Adrenal gland (tissue), 12 donors: ENCODE data around the gene MAT2A. TPM values are rescaled to one million over a fixed set of nuclear protein-coding genes. Genes with fewer than 3 reads are reported as not detected.

ENCODE experiments used
- DNase-seq, 7 donors: peaks; one replicate each; pipeline ENCODE4 v3.0.0-alpha.2; 2019 to 2020
- H3K27ac ChIP-seq, 5 donors: fragments of 200-600 bp; sonication (generic) in 4 of 5; 1 replicate in 3 of 5; 2 replicates in 2 of 5; pipeline versions ENCODE4 v1.5.1 to v1.8.0; 2016 to 2020; ENCODE audit warnings: mild to moderate bottlenecking in 1 of 5
- H3K27me3 ChIP-seq: fragments of 200-600 bp; 2 replicates; pipeline ENCODE4 v1.8.0; 2021
- H3K36me3 ChIP-seq, 2 donors: fragments of 200-600 bp; replicated peaks in 1 of 2; 1 replicate in 1 of 2; 2 replicates in 1 of 2; pipeline versions ENCODE4 v1.5.1 to v1.8.0; 2018 to 2022
- H3K4me1 ChIP-seq, 2 donors: fragments of 200-600 bp; replicated peaks in 1 of 2; 1 replicate in 1 of 2; 2 replicates in 1 of 2; pipeline versions ENCODE4 v1.5.1 to v1.8.0; 2018 to 2021
- H3K4me3 ChIP-seq, 4 donors: fragments of 200-600 bp; sonication (generic) in 3 of 4; one replicate each; pipeline ENCODE4 v1.5.1; 2016 to 2018
- H3K9me3 ChIP-seq, 3 donors: fragments of 200-600 bp; sonication (generic) in 1 of 3; replicated peaks in 1 of 3; 1 replicate in 2 of 3; 2 replicates in 1 of 3; pipeline versions ENCODE4 v1.5.1 to v1.8.0; 2016 to 2021
- CTCF ChIP-seq, 6 experiments: fragments of 450-650 bp in 4 of 6; fragments of 200-600 bp in 2 of 6; sonication (generic) in 1 of 6; IDR thresholded peaks; 1 replicate in 5 of 6; 2 replicates in 1 of 6; pipeline versions ENCODE4 v1.5.1 to v1.8.0; 2016 to 2021; ENCODE audit warnings: antibody characterized with exemption in 6 of 6, mild to moderate bottlenecking in 2 of 6, moderate library complexity in 1 of 6
- POLR2A ChIP-seq, 2 donors: fragments of 450-650 bp; IDR thresholded peaks; one replicate each; pipeline ENCODE4 v1.6.1; 2017; ENCODE audit warnings: antibody characterized with exemption in 2 of 2, mild to moderate bottlenecking in 2 of 2, moderate library complexity in 1 of 2
- WGBS, 4 donors: extraction: QIAGEN DNeasy Blood & Tissue Kit in 2 of 4; methylation state at CpG; one replicate each; pipeline versions ENCODE4 v1.1.5 to v1.1.7; 2013 to 2017; 5-methylcytosine and 5-hydroxymethylcytosine counted together
- intact Hi-C, 2 donors: fragments of 100-400 bp; cut with DNase I; formaldehyde crosslinking; loops; one replicate each; pipeline versions ENCODE4 v1.14.1 to v1.15.0; 2022 to 2023
- polyA plus RNA-seq, 3 donors: library from polyadenylated mRNA; stranded (reverse); fragments of 200-250 nt in 2 of 3; fragments of 350-450 nt in 1 of 3; fragmentation: Illumina TruSeq in 1 of 3; extraction: RNeasy Lipid Tissue Mini Kit (QIAGEN cat#74804) in 1 of 3; gene quantifications; one replicate each; pipeline ENCODE4 v1.2.3, GENCODE V29; 2013 to 2014
- total RNA-seq, 9 donors: library from RNA; depleted of rRNA in 4 of 9; stranded (reverse); fragments of >200 nt in 4 of 9; fragments of 120-200 nt in 1 of 9; fragmentation: NEBNext Ultra II Directional in 1 of 9; extraction: Animal tissue kit (Norgen Biotek cat#: 25700) in 1 of 9; gene quantifications; one replicate each; pipeline versions ENCODE4 v1.1.0 to v1.2.4, GENCODE V29; 2013 to 2023
- donor health status: healthy with polysubstance abuse.
- donor health status: Bipolar disorder and iron deficiency.
- donor health status: DM: yes; HTN: yes; CAD: no.
- donor health status: DM: no; HTN: no; CAD: no.
- donor health status: DM: no; HTN: no; CAD: no.
- donor health status: DM: yes; HTN: yes; CAD: no.

Gene MAT2A
- total and polyA plus RNA-seq, 12 donors = 41.1 to 429 (median 148) TPM

- intact Hi-C loops = no loop called here
- 79 to 84% (median 82%) methylated on average over 4 to 8 of the region's 8 CpGs for WGBS, 4 donors
Measured at GRCh38 chr2:85523062-85523902, 15.7 kb upstream of the MAT2A start.

GRCh38 chr2:85523903-85524335 lies 15.0 kb upstream of the MAT2A start:
- no peaks in the 10 kb centered on the region for H3K9me3 ChIP-seq
- intact Hi-C loops = no loop called here
- no peak for DNase-seq
- no peak overlapping the region for H3K4me3 ChIP-seq
- peaks cover 8 to 17% of the 10 kb centered on the region in 2 donors for H3K4me1 ChIP-seq
- peak overlapping the region in 2 of 5 donors; percentile 8 to 51 for H3K27ac ChIP-seq
- no peaks in the 10 kb centered on the region for H3K36me3 ChIP-seq
- no peaks in the 10 kb centered on the region for H3K27me3 ChIP-seq
- 49 to 63% (median 52%) methylated on average over 4 to 5 of the region's 5 CpGs for WGBS, 4 donors
- no peak for TF ChIP-seq POLR2A (IDR thresholded peaks at IDR 0.05)
- no peak for TF ChIP-seq CTCF (IDR thresholded peaks at IDR 0.05)

More at GRCh38 chr2:85523062-85523902, 15.7 kb upstream of the MAT2A start:
- Histone ChIP-seq H3K27me3 (no peaks in the 10 kb centered on the region), H3K4me1 (peaks cover 8 to 17% of the 10 kb centered on the region in 2 donors), H3K9me3 (no peaks in the 10 kb centered on the region), H3K36me3 (no peaks in the 10 kb centered on the region), H3K27ac (peak overlapping the region in 2 of 5 donors; percentile 8 to 51), H3K4me3 (no peak overlapping the region)
- DNase-seq = no peak
- TF ChIP-seq POLR2A (IDR thresholded peaks at IDR 0.05) = no peak
- TF ChIP-seq CTCF (IDR thresholded peaks at IDR 0.05) = no peak

GRCh38 chr2:85524336-85524908 lies 14.5 kb upstream of the MAT2A start:
- intact Hi-C loops = no loop called here
- peaks cover 8 to 17% of the 10 kb centered on the region in 2 donors for H3K4me1 ChIP-seq
- peak in 2 of 7 donors; percentile 37 to 89 for DNase-seq
- no peaks in the 10 kb centered on the region for H3K36me3 ChIP-seq
- H3K4me3 ChIP-seq = no peak overlapping the region
- H3K27me3 ChIP-seq = no peaks in the 10 kb centered on the region
- H3K27ac ChIP-seq = peak overlapping the region in 2 of 5 donors; percentile 42 to 51
- H3K9me3 ChIP-seq = no peaks in the 10 kb centered on the region
- 22 to 33% (median 27%) methylated on average over 8 of the region's 8 CpGs for WGBS, 4 donors
- TF ChIP-seq CTCF (IDR thresholded peaks at IDR 0.05) = no peak

- no peak overlapping the region for H3K4me3 ChIP-seq
- H3K27me3 ChIP-seq = no peaks in the 10 kb centered on the region
- DNase-seq = no peak
- 70 to 78% (median 76%) methylated on average over 5 of the region's 5 CpGs for WGBS, 4 donors
- peak overlapping the region in 2 of 5 donors; percentile 42 to 51 for H3K27ac ChIP-seq
- no peak for TF ChIP-seq POLR2A (IDR thresholded peaks at IDR 0.05)
- TF ChIP-seq CTCF (IDR thresholded peaks at IDR 0.05) = no peak
- H3K36me3 ChIP-seq = no peaks in the 10 kb centered on the region
- no peaks in the 10 kb centered on the region for H3K9me3 ChIP-seq
- intact Hi-C loops = no loop called here
- H3K4me1 ChIP-seq = peaks cover 8 to 17% of the 10 kb centered on the region in 2 donors
Measured at GRCh38 chr2:85525029-85525428, 13.9 kb upstream of the MAT2A start.
